22Rv1 (cell line): Measurements from ENCODE around the gene PACSIN3.

Experiments
- CTCF ChIP-seq: fragments of 450-650 bp; IDR thresholded peaks from 2 replicates; pipeline ENCODE4 v1.5.1; 2017; ENCODE audit warnings: mild to moderate bottlenecking
- ZFX ChIP-seq: fragments of 450-650 bp; IDR thresholded peaks from 2 replicates; pipeline ENCODE4 v1.6.1; 2017; ENCODE audit warnings: antibody characterized with exemption, borderline replicate concordance

- TF ChIP-seq CTCF (no peak), ZFX (no peak)
Observed at GRCh38 chr11:47136327-47136726, 49.9 kb downstream of the PACSIN3 start.
